Testis (tissue), 2 donors: ENCODE data around the gene PACS1.

Experiments used
- CTCF ChIP-seq, 3 experiments: fragments of 450-650 bp in 2 of 3; fragments of 200-600 bp in 1 of 3; sonication (generic) in 1 of 3; IDR thresholded peaks; one replicate each; pipeline ENCODE4 v1.5.1; 2016 to 2019; ENCODE audit warnings: antibody characterized with exemption in 3 of 3, mild to moderate bottlenecking in 2 of 3, moderate library complexity in 1 of 3
- POLR2A ChIP-seq: fragments of 450-650 bp; IDR thresholded peaks from one replicate; pipeline ENCODE4 v1.6.1; 2017; ENCODE audit warnings: antibody characterized with exemption, mild to moderate bottlenecking, moderate library complexity

GRCh38 chr11:66266378-66267038, 196.4 kb downstream of the PACS1 start:
- no peak for TF ChIP-seq CTCF (IDR thresholded peaks at IDR 0.05)
- no peak for TF ChIP-seq POLR2A
